OCI-LY3 (cell line): Measurements from ENCODE around the gene DDI2.

Experiments used
- CTCF ChIP-seq: fragments of 200-600, 300-600 bp; sonication (generic); IDR thresholded peaks from 2 replicates; pipeline ENCODE4 v1.5.1; 2014; ENCODE audit warnings: antibody characterized with exemption, low read length, low read depth
- EZH2phosphoT487 ChIP-seq: fragments of 200-600 bp; shearing (Covaris generic); IDR thresholded peaks from 2 replicates; pipeline ENCODE4 v1.6.1; 2018; ENCODE audit warnings: antibody characterized with exemption, mixed run types, low read depth

DNA sequence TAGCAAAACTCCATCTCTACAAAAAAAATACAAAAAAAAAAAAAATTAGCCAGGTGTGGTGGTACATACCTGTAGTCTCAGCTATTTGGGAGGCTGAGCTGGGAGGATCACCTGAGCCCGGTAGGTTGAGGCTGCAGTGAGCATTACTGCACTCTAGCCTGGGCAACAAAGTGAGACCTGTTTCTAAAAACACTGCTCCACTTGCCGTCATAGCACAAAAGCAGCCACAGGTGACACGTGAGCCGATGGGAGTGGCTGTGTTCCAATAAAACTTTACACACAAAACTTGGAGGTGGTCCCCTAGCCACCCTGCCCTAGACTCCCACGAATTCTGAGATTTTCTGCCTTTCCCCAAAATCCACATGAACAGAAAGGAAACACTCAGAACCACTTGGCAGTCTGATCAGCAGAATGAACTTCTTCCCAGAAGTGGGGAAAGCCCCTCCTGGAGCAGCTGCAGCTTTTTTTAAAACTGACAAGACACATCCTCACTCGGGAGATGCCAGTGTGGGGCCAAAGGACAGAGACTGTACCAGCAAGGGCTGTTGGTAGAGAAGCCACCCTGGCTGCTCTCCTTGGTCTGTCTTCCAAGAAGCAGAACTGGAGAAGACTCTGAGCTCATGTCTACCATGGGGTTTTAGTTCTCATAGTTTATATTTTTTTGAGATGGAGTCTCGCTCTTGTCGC, 90.1 kb downstream of the DDI2 start:
- TF ChIP-seq CTCF, result no peak
- TF ChIP-seq EZH2phosphoT487, result no peak
